Measurements from ENCODE around the gene FUBP3. TPM values are rescaled to one million over a fixed set of nuclear protein-coding genes. Genes with fewer than 3 reads are reported as not detected.
A peak's percentile ranks its signal among the peaks of the same experiment; 100 is the strongest.

The FUBP3 gene
- polyA plus RNA-seq, 4 donors = 19.7 to 62.6 (median 23.8) TPM

GRCh38 chr9:130642926-130643325 lies 63.5 kb downstream of the FUBP3 start:
- H3K27ac ChIP-seq (ENCODE audit: low read depth in 1 of 3, low read length in 2 of 3) = no peak overlapping the region
- 51 to 76% (median 65%) methylated on average over 8 of the region's 8 CpGs for WGBS, 3 donors
- H3K36me3 ChIP-seq (ENCODE audit: control insufficient read depth in 3 of 3, insufficient read depth in 2 of 3, low read depth in 1 of 3, low read length in 3 of 3) = peaks cover 0 to 10% (median 3%) of the 10 kb centered on the region in 3 donors
- H3K4me3 ChIP-seq (ENCODE audit: low read depth in 1 of 3, low read length in 3 of 3) = no peak overlapping the region
- FAIRE-seq (no peak), DNase-seq (no peak)
- no peaks in the 10 kb centered on the region for H3K4me1 ChIP-seq (ENCODE audit: control insufficient read depth in 3 of 3, insufficient read depth in 2 of 3, low read depth in 1 of 3, low read length in 2 of 3)
- H3K27me3 ChIP-seq (ENCODE audit: control insufficient read depth in 3 of 3, insufficient read depth in 3 of 3, low read length in 3 of 3) = no peaks in the 10 kb centered on the region
- H3K9me3 ChIP-seq (ENCODE audit: control insufficient read depth in 2 of 2, insufficient read depth in 1 of 2, low read depth in 1 of 2, low read length in 1 of 2) = peaks cover 0 to 2% of the 10 kb centered on the region in 2 donors

- H3K9me3 ChIP-seq (ENCODE audit: control insufficient read depth in 2 of 2, insufficient read depth in 1 of 2, low read depth in 1 of 2, low read length in 1 of 2) = peaks cover 0 to 2% of the 10 kb centered on the region in 2 donors
- 75 to 82% (median 76%) methylated on average over 15 of the region's 15 CpGs for WGBS, 3 donors
- DNase-seq (no peak), FAIRE-seq (no peak)
- H3K27me3 ChIP-seq (ENCODE audit: control insufficient read depth in 3 of 3, insufficient read depth in 3 of 3, low read length in 3 of 3) = peaks cover 0 to 30% (median 7%) of the 10 kb centered on the region in 3 donors
- no peak overlapping the region for H3K27ac ChIP-seq (ENCODE audit: low read depth in 1 of 3, low read length in 2 of 3)
- H3K4me3 ChIP-seq (ENCODE audit: low read depth in 1 of 3, low read length in 3 of 3) = no peak overlapping the region
- H3K36me3 ChIP-seq (ENCODE audit: control insufficient read depth in 3 of 3, insufficient read depth in 2 of 3, low read depth in 1 of 3, low read length in 3 of 3) = no peaks in the 10 kb centered on the region
- H3K4me1 ChIP-seq (ENCODE audit: control insufficient read depth in 3 of 3, insufficient read depth in 2 of 3, low read depth in 1 of 3, low read length in 2 of 3) = no peaks in the 10 kb centered on the region
Observed at GRCh38 chr9:130651221-130651620, 71.8 kb downstream of the FUBP3 start.

GRCh38 chr9:130651752-130652151 lies 72.4 kb downstream of the FUBP3 start:
- no peaks in the 10 kb centered on the region for H3K36me3 ChIP-seq (ENCODE audit: control insufficient read depth in 3 of 3, insufficient read depth in 2 of 3, low read depth in 1 of 3, low read length in 3 of 3)
- FAIRE-seq = no peak
- WGBS, 3 donors = 91 to 94% (median 94%) methylated on average over 18 of the region's 18 CpGs
- peaks cover 0 to 36% (median 12%) of the 10 kb centered on the region in 3 donors for H3K27me3 ChIP-seq (ENCODE audit: control insufficient read depth in 3 of 3, insufficient read depth in 3 of 3, low read length in 3 of 3)
- DNase-seq = no peak
- no peak overlapping the region for H3K27ac ChIP-seq (ENCODE audit: low read depth in 1 of 3, low read length in 2 of 3)
- H3K9me3 ChIP-seq (ENCODE audit: control insufficient read depth in 2 of 2, insufficient read depth in 1 of 2, low read depth in 1 of 2, low read length in 1 of 2) = no peaks in the 10 kb centered on the region
- H3K4me3 ChIP-seq (ENCODE audit: low read depth in 1 of 3, low read length in 3 of 3) = no peak overlapping the region
- H3K4me1 ChIP-seq (ENCODE audit: control insufficient read depth in 3 of 3, insufficient read depth in 2 of 3, low read depth in 1 of 3, low read length in 2 of 3) = no peaks in the 10 kb centered on the region

DNA sequence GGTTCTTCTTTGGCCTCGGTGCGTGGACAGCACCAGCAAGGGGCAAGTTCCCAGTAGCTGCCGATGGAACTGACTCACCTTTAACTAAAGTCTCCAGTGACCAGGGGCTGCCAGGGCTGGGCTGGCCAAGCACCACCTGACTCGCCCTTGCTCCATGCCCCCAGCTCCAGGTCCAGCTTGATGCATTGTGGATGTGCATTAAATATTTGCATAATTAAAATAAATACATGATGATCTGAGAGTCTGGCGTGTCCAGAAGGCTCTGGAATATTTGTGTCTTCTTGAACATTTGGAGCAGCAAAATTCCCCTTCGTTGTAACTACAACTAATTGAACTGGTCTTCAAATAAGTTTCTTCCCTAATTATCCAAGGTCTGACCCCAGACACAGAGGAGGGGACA lies 75.5 kb downstream of the FUBP3 start:
- FAIRE-seq (no peak), DNase-seq (no peak)
- Histone ChIP-seq H3K27me3 (ENCODE audit: control insufficient read depth in 3 of 3, insufficient read depth in 3 of 3, low read length in 3 of 3) (peaks cover 4 to 67% (median 32%) of the 10 kb centered on the region in 3 donors), H3K9me3 (ENCODE audit: control insufficient read depth in 2 of 2, insufficient read depth in 1 of 2, low read depth in 1 of 2, low read length in 1 of 2) (peaks cover 0 to 14% of the 10 kb centered on the region in 2 donors), H3K27ac (ENCODE audit: low read depth in 1 of 3, low read length in 2 of 3) (no peak overlapping the region), H3K36me3 (ENCODE audit: control insufficient read depth in 3 of 3, insufficient read depth in 2 of 3, low read depth in 1 of 3, low read length in 3 of 3) (no peaks in the 10 kb centered on the region), H3K4me1 (ENCODE audit: control insufficient read depth in 3 of 3, insufficient read depth in 2 of 3, low read depth in 1 of 3, low read length in 2 of 3) (no peaks in the 10 kb centered on the region), H3K4me3 (ENCODE audit: low read depth in 1 of 3, low read length in 3 of 3) (no peak overlapping the region)
- 76 to 83% (median 80%) methylated on average over 6 of the region's 6 CpGs for WGBS, 3 donors

GRCh38 chr9:130658893-130659698 lies 79.7 kb downstream of the FUBP3 start:
- 14 to 25% (median 25%) methylated on average over 42 to 52 of the region's 52 CpGs for WGBS, 3 donors
- Histone ChIP-seq H3K4me1 (ENCODE audit: control insufficient read depth in 3 of 3, insufficient read depth in 2 of 3, low read depth in 1 of 3, low read length in 2 of 3) (peaks cover 0 to 13% (median 3%) of the 10 kb centered on the region in 3 donors), H3K36me3 (ENCODE audit: control insufficient read depth in 3 of 3, insufficient read depth in 2 of 3, low read depth in 1 of 3, low read length in 3 of 3) (no peaks in the 10 kb centered on the region), H3K9me3 (ENCODE audit: control insufficient read depth in 2 of 2, insufficient read depth in 1 of 2, low read depth in 1 of 2, low read length in 1 of 2) (peaks cover 0 to 14% of the 10 kb centered on the region in 2 donors), H3K27me3 (ENCODE audit: control insufficient read depth in 3 of 3, insufficient read depth in 3 of 3, low read length in 3 of 3) (peaks cover 25 to 89% (median 50%) of the 10 kb centered on the region in 3 donors), H3K27ac (ENCODE audit: low read depth in 1 of 3, low read length in 2 of 3) (no peak overlapping the region), H3K4me3 (ENCODE audit: low read depth in 1 of 3, low read length in 3 of 3) (no peak overlapping the region)
- DNase-seq = no peak
- FAIRE-seq = no peak

DNA sequence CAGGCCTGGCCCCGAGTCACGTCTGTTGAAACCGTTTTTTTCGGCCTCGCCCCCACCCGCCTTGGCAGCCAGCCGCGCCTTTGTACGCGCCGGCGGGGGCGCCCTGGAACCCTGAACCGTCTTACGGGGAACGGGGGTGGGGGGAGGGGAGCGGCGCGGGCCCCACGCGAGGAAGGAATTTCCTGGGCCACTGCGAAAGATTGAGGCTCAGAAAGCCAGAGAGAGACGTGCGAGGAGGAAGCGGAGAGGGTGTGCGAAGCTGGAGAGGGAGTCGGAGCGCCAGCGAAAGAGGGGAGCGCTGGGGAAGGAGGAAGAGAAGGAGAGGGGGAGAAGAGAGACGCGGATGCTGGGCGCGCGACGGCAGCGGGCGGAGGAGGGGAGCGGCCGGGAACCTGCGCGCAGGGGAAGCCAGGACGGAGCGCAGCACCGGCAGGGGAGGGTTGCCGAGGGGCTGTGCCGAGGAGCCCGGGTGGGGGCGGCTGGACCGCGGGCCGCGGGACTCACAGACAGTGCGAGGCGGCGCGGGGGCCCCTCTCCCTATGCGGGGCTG lies 80.4 kb downstream of the FUBP3 start:
- H3K36me3 ChIP-seq (ENCODE audit: control insufficient read depth in 3 of 3, insufficient read depth in 2 of 3, low read depth in 1 of 3, low read length in 3 of 3) = no peaks in the 10 kb centered on the region
- peaks cover 0 to 14% of the 10 kb centered on the region in 2 donors for H3K9me3 ChIP-seq (ENCODE audit: control insufficient read depth in 2 of 2, insufficient read depth in 1 of 2, low read depth in 1 of 2, low read length in 1 of 2)
- H3K4me1 ChIP-seq (ENCODE audit: control insufficient read depth in 3 of 3, insufficient read depth in 2 of 3, low read depth in 1 of 3, low read length in 2 of 3) = peaks cover 0 to 13% (median 3%) of the 10 kb centered on the region in 3 donors
- no peak overlapping the region for H3K27ac ChIP-seq (ENCODE audit: low read depth in 1 of 3, low read length in 2 of 3)
- H3K4me3 ChIP-seq (ENCODE audit: low read depth in 1 of 3, low read length in 3 of 3) = no peak overlapping the region
- 1 to 3% (median 2%) methylated on average over 28 to 58 of the region's 58 CpGs for WGBS, 3 donors
- FAIRE-seq (no peak), DNase-seq (no peak)
- H3K27me3 ChIP-seq (ENCODE audit: control insufficient read depth in 3 of 3, insufficient read depth in 3 of 3, low read length in 3 of 3) = peaks cover 30 to 94% (median 56%) of the 10 kb centered on the region in 3 donors

DNA sequence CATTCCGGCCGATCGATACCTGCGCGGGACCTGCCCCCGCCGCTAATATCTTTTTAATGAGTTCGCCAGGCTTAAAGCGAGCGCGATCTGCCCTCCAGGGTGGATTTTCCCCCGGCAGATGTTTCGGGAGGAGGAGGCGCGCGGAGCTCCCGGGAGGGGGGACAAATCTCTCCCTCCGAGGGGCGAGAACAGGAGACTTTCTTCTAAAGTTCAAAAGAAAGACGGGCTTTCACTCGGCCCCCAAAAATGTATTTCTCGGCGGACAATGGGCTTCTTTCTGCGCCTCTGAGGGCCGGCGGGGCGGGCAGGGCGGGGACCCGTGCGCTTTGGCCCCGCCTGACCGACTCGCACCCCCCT lies 80.9 kb downstream of the FUBP3 start:
- H3K36me3 ChIP-seq (ENCODE audit: control insufficient read depth in 3 of 3, insufficient read depth in 2 of 3, low read depth in 1 of 3, low read length in 3 of 3) = no peaks in the 10 kb centered on the region
- FAIRE-seq (no peak), DNase-seq (no peak)
- H3K4me3 ChIP-seq (ENCODE audit: low read depth in 1 of 3, low read length in 3 of 3) = peak overlapping the region in 1 of 3 donors; percentile 20
- WGBS, 3 donors = 1 to 4% (median 2%) methylated on average over 30 to 33 of the region's 33 CpGs
- H3K9me3 ChIP-seq (ENCODE audit: control insufficient read depth in 2 of 2, insufficient read depth in 1 of 2, low read depth in 1 of 2, low read length in 1 of 2) = peaks cover 0 to 14% of the 10 kb centered on the region in 2 donors
- no peak overlapping the region for H3K27ac ChIP-seq (ENCODE audit: low read depth in 1 of 3, low read length in 2 of 3)
- H3K27me3 ChIP-seq (ENCODE audit: control insufficient read depth in 3 of 3, insufficient read depth in 3 of 3, low read length in 3 of 3) = peaks cover 32 to 96% (median 57%) of the 10 kb centered on the region in 3 donors
- peaks cover 0 to 13% (median 3%) of the 10 kb centered on the region in 3 donors for H3K4me1 ChIP-seq (ENCODE audit: control insufficient read depth in 3 of 3, insufficient read depth in 2 of 3, low read depth in 1 of 3, low read length in 2 of 3)

- peaks cover 0 to 14% of the 10 kb centered on the region in 2 donors for H3K9me3 ChIP-seq (ENCODE audit: control insufficient read depth in 2 of 2, insufficient read depth in 1 of 2, low read depth in 1 of 2, low read length in 1 of 2)
- H3K27me3 ChIP-seq (ENCODE audit: control insufficient read depth in 3 of 3, insufficient read depth in 3 of 3, low read length in 3 of 3) = peaks cover 35 to 97% (median 63%) of the 10 kb centered on the region in 3 donors
- 2 to 5% (median 3%) methylated on average over 79 to 82 of the region's 82 CpGs for WGBS, 3 donors
- H3K36me3 ChIP-seq (ENCODE audit: control insufficient read depth in 3 of 3, insufficient read depth in 2 of 3, low read depth in 1 of 3, low read length in 3 of 3) = no peaks in the 10 kb centered on the region
- FAIRE-seq = no peak
- H3K4me3 ChIP-seq (ENCODE audit: low read depth in 1 of 3, low read length in 3 of 3) = peak overlapping the region in 1 of 3 donors; percentile 20
- peaks cover 0 to 19% (median 5%) of the 10 kb centered on the region in 3 donors for H3K4me1 ChIP-seq (ENCODE audit: control insufficient read depth in 3 of 3, insufficient read depth in 2 of 3, low read depth in 1 of 3, low read length in 2 of 3)
- DNase-seq = peak in 1 of 2 donors; percentile 30
- no peak overlapping the region for H3K27ac ChIP-seq (ENCODE audit: low read depth in 1 of 3, low read length in 2 of 3)
Observed at GRCh38 chr9:130660683-130661450, 81.5 kb downstream of the FUBP3 start.

Measured in small intestine (tissue), 7 donors.